Activated T-cell treated with anti-CD3 and anti-CD28 coated beads, Interleukin-2, amount 50 U/mL, for 48 hours (primary cell): Measurements from ENCODE around the gene PALM3.
"Not testable (repeated sequence)": the region's sequence is repeated elsewhere in the genome, so short reads cannot be mapped to it uniquely, and the experiment has no call there.

ENCODE experiments used
- DNase-seq, 2 experiments: peaks; one replicate each; pipeline ENCODE4 v3.0.0-alpha.2; 2020

Gene PALM3

DNA sequence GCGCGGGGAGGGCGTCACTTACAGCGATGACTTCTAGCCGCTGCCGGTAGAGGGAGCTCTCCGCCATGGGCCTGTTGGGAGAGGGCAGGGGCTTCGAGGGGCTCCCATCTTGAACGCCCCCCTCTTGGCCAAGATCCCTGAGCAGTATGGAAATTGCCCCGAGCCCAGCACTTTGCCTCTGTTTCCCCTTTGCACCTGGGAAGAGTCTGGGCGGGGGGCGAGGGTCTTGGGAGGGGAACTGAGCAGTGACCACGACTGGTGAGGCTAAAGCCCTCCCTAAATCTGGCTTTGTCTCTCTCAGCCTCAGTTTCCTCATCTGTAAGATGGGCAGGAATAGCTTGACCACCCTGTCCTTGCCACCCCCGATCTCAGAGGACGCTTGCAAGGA lies 2.8 kb downstream of the PALM3 start:
- peak; percentile 69 to 71 for DNase-seq

GRCh38 chr19:14058182-14059092 lies 3.4 kb downstream of the PALM3 start:
- DNase-seq: no peak

GRCh38 chr19:14056741-14057356 lies 5.0 kb downstream of the PALM3 start:
- no peak for DNase-seq

DNA sequence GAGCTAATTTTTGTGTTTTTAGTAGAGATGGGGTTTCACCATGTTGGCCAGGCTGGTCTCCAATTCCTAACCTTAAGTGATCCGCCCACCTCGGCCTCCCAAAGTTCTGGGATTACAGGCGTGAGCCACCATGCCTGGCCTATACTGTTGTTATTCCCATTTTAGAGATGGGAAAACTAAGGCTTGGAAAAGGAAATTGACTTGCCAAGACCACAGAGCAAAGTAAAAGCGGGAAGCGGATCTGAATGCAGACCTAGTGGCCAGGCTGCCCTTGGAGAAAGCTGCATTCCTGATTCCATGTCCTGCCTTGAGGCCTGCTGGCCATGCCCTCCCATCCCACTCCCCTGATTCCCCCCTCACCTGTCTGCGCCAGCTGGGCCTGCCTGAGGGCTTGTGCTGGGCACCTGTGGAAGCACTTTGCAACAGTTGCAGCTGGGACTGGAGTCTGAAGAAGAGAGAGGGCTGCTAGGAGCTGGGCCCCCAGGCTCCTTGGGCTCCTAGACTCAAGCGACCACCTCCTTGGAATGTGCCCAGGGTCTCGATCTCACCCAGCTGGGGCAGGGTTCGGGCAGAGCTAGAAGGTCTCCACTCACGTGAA lies 5.7 kb downstream of the PALM3 start:
- no peak for DNase-seq

DNA sequence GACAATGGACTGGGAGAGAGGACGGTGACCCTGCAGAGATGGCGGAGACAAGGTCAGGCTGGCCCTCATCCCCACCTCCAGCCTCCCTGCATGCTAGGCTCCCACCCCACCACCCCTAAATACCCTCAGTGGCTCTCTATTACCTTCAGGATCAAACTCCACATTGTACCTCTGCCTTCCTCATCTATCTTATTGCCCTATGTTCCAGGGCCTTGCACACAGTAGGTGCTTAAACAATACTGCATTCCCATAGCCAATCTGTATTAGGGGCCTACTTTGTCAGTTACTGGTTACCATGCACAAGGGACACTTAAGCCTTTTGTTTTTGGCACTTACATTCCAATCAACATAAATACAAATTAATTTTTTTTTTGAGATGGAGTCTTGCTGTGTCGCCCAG lies 6.5 kb downstream of the PALM3 start:
- DNase-seq: no peak

- no peak for DNase-seq
Observed at GRCh38 chr19:14054721-14055120, 7.2 kb downstream of the PALM3 start.

DNA sequence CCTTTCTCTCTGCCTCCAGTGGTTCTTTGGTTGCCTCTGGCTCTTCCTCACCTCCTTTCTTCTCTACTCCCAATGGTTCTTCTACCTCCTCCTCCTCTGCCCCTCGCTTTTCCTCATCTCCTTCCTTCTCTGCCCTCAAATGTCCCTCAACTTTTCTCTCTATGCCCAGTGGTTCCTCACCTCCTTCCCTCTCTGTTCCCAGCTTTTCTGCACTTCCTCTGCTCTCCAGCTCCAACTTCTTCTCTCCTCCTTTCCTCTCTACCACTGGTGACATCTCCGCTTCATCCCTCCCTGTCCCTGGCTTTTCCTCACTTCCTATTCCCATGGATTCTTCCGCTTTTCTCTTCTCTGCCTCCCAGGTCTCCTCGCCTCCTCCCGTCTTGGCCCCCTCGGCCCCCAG lies 7.8 kb downstream of the PALM3 start:
- no peak for DNase-seq

DNA sequence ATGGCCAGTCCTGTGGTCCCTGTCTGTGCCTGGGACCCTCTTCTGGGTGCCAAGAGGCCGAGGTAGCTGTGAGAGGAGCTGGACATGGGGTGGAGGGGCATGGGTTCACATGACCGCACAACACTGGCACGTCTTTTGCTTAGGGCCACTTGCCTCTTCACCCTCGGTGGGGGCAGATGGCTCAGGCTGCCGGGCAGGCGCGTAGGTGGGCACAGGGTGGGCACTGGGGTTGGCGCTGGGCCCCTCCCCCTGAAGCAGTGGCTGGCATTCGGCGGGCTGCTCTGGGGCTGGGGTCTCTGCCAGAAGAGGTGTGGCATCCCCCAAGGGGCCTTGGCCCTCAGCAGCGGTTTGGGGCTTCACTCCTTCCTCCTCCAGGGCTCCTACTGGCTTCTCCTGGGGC lies 8.4 kb downstream of the PALM3 start:
- no peak for DNase-seq

- DNase-seq: no peak
Observed at GRCh38 chr19:14053032-14053431, 8.8 kb downstream of the PALM3 start.

DNA sequence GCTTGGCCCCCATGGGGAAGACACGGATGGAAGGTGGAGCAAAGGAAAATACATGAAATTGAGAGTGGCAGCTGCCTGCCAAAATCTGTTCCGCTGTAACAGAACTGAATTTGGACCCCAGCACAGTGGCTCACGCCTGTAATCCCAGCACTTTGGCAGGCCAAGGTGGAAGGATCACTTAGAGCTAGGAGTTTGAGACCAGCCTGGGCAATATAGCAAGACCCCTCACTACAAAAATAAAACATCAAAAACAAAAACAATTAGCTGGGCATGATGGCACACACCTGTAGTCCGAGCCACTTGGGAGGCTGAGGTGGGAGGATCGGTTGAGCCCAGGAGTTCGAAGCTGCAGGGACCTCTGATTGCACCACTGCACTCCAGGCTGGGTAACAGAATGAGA lies 9.4 kb downstream of the PALM3 start:
- no peak for DNase-seq

- no peak for DNase-seq
Observed at GRCh38 chr19:14051980-14052379, 9.9 kb downstream of the PALM3 start.

DNA sequence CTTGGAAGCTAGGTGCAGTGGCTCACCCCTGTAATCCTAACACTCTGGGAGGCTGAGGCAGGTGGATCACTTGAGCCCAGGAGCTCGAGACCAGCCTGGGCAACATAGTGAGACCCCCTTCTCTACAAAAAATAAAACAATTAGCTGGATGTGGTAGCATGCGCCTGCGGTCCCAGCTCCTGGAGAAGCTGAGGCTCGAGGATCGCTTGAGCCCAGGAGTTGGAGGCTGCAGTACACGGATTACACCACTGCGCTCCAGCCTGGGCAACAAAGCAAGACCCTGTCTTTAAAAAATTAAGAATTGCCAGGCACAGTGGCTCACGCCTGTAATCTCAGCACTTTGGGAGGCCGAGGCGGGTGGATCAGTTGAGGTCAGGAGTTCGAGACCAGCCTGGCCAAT lies 10.9 kb downstream of the PALM3 start:
- not testable (repeated sequence) for DNase-seq

GRCh38 chr19:14050512-14050911 lies 11.4 kb downstream of the PALM3 start:
- DNase-seq: no peak

- peak; percentile 89 for DNase-seq
Observed at GRCh38 chr19:14048443-14049153, 13.3 kb downstream of the PALM3 start.

- DNase-seq: not testable (repeated sequence)
Observed at GRCh38 chr19:14047866-14048265, 14.0 kb downstream of the PALM3 start.

- peak in 1 of 2 experiments; percentile 34 for DNase-seq
Observed at GRCh38 chr19:14042659-14043608, 18.9 kb downstream of the PALM3 start.

GRCh38 chr19:14039181-14039580 lies 22.7 kb downstream of the PALM3 start:
- DNase-seq: no peak

- no peak for DNase-seq
Observed at GRCh38 chr19:14035706-14036105, 26.2 kb downstream of the PALM3 start.

DNA sequence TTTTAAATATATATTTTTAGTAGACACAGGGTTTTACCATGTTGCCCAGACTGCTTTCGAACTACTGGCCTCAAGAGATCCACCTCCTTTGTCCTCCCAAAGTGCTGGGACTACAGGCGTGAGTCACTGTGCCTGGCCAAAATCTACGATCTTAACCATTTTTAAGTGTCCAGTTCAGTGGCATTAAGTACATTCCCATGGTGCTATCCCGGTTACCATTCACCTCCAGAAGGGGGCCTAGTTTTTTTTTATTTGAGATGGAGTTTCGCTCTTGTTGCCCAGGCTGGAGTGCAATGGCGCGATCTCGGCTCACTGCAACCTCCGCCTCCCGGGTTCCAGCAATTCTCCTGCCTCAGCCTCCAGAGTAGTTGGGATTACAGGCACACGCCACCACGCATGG lies 26.7 kb downstream of the PALM3 start:
- DNase-seq: not testable (repeated sequence)

DNA sequence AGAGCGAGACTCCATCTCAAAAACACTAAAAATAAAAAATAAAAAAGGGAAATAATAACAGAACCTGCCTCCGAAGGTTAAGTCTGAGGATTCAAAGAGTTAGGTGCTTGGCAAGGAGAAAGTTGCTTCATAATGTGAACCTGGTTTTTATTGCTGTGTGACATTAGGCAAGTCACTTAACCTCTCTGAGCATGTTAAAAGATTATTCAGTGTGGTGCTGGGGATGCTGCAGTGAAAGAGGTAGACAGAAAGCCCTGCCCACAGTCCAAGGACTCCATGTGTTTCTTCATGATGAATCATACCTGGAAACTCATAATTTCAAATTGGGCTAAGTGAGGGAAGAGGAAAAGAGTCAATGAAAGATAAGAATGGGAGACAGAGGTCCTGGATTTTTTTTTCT lies 27.9 kb downstream of the PALM3 start:
- no peak for DNase-seq

- DNase-seq: peak; percentile 85
Observed at GRCh38 chr19:14031719-14032480, 30.0 kb downstream of the PALM3 start, which contains the start of gene IL27RA. TSS of gene IL27RA (plus strand) at chr19:14031762. CDS start at chr19:14031873, 111 bp downstream.
